Ovary (tissue), 9 donors: ENCODE measurements around the gene GRK2. TPM values are rescaled to one million over a fixed set of nuclear protein-coding genes. Genes with fewer than 3 reads are reported as not detected.
A peak's percentile ranks its signal among the peaks of the same experiment; 100 is the strongest.
"Not testable (repeated sequence)": the region's sequence is repeated elsewhere in the genome, so short reads cannot be mapped to it uniquely, and the experiment has no call there.

ENCODE experiments used
- DNase-seq, 5 donors: peaks; one replicate each; pipeline ENCODE4 v3.0.0-alpha.2; 2019 to 2020
- H3K27ac ChIP-seq, 2 donors: fragments of 200-600 bp; one replicate each; pipeline versions ENCODE4 v1.5.1 to v1.8.0; 2019 to 2022
- H3K27me3 ChIP-seq: fragments of 200-600 bp; one replicate; pipeline ENCODE4 v1.8.0; 2022
- H3K36me3 ChIP-seq: fragments of 200-600 bp; sonication (generic); one replicate; pipeline ENCODE4 v1.5.1; 2019
- H3K4me1 ChIP-seq: one replicate; pipeline ENCODE4 v1.8.1; 2013; ENCODE audit warnings: mild to moderate bottlenecking, moderate library complexity; ENCODE audit not compliant: insufficient read depth
- H3K4me3 ChIP-seq: fragments of 200-600 bp; sonication (generic); one replicate; pipeline ENCODE4 v1.5.1; 2017
- H3K9me3 ChIP-seq, 2 donors: fragments of 200-600 bp in 1 of 2; sonication (generic) in 1 of 2; one replicate each; pipeline versions ENCODE4 v1.5.1 to v1.8.1; 2013 to 2019; ENCODE audit warnings: mild to moderate bottlenecking in 1 of 2, moderate library complexity in 1 of 2
- CTCF ChIP-seq, 3 donors: fragments of 450-650 bp in 2 of 3; fragments of 200-600 bp in 1 of 3; IDR thresholded peaks; one replicate each; pipeline versions ENCODE4 v1.5.1 to v1.8.0; 2016 to 2022; ENCODE audit warnings: antibody characterized with exemption in 3 of 3, mild to moderate bottlenecking in 1 of 3
- EP300 ChIP-seq: sonication (generic); formaldehyde crosslinking; IDR thresholded peaks from one replicate; pipeline ENCODE4 v1.6.1; 2017; ENCODE audit warnings: antibody characterized with exemption
- POLR2A ChIP-seq: fragments of 450-650 bp; IDR thresholded peaks from one replicate; pipeline ENCODE4 v1.6.1; 2017; ENCODE audit warnings: antibody characterized with exemption, mild to moderate bottlenecking, moderate library complexity
- WGBS, 3 donors: extraction: QIAGEN DNeasy Blood & Tissue Kit in 1 of 3; methylation state at CpG; one replicate each; pipeline versions ENCODE4 v1.1.5 to v1.1.7; 2013 to 2017; 5-methylcytosine and 5-hydroxymethylcytosine counted together
- intact Hi-C, 4 donors: fragments of 100-400 bp; cut with DNase I; formaldehyde crosslinking; loops; one replicate each; pipeline versions ENCODE4 v1.11.0 to v1.15.1; 2022 to 2023
- polyA plus RNA-seq, 2 donors: library from polyadenylated mRNA; stranded (reverse); fragments of 200-250 nt in 1 of 2; fragments of 350-450 nt in 1 of 2; fragmentation: Illumina TruSeq in 1 of 2; extraction: RNeasy Lipid Tissue Mini Kit (QIAGEN cat#74804) in 1 of 2; gene quantifications; one replicate each; pipeline ENCODE4 v1.2.3, GENCODE V29; 2013 to 2014
- total RNA-seq, 7 donors: library from RNA; depleted of rRNA in 2 of 7; stranded (reverse); fragments of >200 nt in 2 of 7; fragmentation: NEBNext Ultra II Directional in 3 of 7; extraction: Animal tissue kit (Norgen Biotek cat#: 25700) in 3 of 7; gene quantifications; one replicate each; pipeline versions ENCODE4 v1.1.0 to v1.2.4, GENCODE V29; 2016 to 2023
- donor health status: DM: no; HTN: no; CAD: no; lungs with moderate emphysema.
- donor health status: DM: no; HTN: no; CAD: no.
- donor health status: Bipolar disorder and iron deficiency.
- donor health status: DM: yes; HTN: yes; CAD: no.
- donor health status: DM: no; HTN: no; CAD: no.
- donor health status: DM: yes; HTN: yes; CAD: no.

The GRK2 gene
- total and polyA plus RNA-seq, 9 donors = 21.5 to 58.1 (median 40.5) TPM

DNA sequence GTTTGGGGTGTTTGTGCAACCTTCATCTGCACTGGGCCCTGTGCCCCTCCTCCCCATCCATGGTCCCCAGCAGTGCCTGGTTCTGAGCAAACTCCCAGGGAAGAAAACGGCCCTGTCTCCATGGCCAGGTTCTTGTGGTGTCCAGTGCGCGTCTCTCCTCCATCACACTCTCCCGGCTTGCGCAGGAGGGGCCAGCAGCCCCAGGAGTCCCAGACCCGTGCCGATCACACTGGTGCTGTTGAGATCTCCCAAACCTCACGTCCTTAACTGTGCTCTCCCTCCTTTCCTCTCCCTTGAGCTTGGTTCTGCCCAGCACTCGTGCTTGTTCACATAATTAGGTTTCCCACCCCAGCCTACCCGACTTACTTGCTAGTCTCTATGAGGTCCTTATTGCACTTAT, 10.9 kb upstream of the GRK2 start:
- no peak for TF ChIP-seq EP300
- TF ChIP-seq CTCF (IDR thresholded peaks at IDR 0.05) = no peak
- no peak for TF ChIP-seq POLR2A
- H3K9me3 ChIP-seq = no peaks in the 10 kb centered on the region
- H3K4me3 ChIP-seq = no peak overlapping the region
- H3K4me1 ChIP-seq = peaks cover 2% of the 10 kb centered on the region
- no peaks in the 10 kb centered on the region for H3K36me3 ChIP-seq
- no peaks in the 10 kb centered on the region for H3K27me3 ChIP-seq
- DNase-seq = no peak
- WGBS, 3 donors = 86 to 89% (median 87%) methylated on average over 10 of the region's 10 CpGs
- no peak overlapping the region for H3K27ac ChIP-seq
- intact Hi-C loops = no loop called here

DNA sequence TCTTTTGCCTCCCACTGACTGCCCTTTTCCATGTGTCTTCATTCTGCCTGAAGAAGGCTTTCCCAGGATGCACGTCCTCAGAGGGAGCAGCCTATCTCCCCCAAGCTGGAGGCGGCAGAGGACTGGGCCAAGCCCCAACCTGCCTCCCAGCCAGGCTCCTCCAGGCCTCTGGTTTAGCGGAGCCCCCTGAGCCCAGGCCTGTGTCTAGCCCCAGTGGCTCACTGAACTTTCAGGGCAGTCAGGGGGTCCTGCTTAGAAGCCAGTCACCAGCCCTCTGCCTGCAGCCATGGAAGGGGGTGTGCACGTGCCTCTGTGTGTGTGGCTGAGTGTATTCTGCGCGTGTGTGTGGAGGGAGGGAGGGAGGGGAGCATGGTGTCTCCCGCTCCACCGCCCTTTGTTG, 10.4 kb upstream of the GRK2 start:
- Histone ChIP-seq H3K9me3 (no peaks in the 10 kb centered on the region), H3K27me3 (no peaks in the 10 kb centered on the region), H3K27ac (no peak overlapping the region), H3K4me1 (peaks cover 2% of the 10 kb centered on the region), H3K36me3 (no peaks in the 10 kb centered on the region), H3K4me3 (no peak overlapping the region)
- intact Hi-C loops = no loop called here
- TF ChIP-seq EP300 (no peak), POLR2A (no peak), CTCF (IDR thresholded peaks at IDR 0.05) (no peak)
- WGBS, 3 donors = 76 to 80% (median 80%) methylated on average over 8 of the region's 8 CpGs
- DNase-seq = no peak

DNA sequence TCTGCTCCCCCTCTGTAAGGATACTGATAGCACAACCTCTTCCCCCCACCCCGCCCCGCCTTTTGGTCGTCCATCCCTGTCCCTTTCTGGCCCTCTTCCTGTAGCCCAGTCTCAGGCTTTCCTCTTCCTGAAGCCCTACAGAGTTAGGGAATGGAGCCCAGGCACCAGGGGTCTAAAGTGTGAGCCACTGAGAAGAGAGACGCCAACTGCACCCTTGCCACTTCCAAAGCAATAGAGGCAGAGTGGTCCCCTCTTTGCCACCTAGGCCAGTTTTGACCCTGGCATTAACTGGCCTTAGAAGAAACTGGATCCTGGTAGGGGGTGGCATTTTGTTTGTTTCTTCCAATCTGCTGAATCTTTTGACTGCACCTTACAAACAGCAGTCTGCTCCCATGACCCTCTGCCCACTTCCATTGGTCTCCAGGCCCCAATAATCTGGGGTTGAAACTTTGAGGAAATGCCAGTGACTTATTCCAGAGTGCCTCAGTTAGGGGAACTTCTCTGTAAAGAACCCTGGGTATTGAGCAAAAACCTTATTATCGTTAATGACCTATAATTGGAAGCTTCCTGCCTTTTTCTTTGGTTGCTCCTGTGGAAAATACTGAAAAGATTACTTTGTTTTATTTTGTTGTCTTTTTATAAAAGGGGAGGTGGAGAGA, 9.7 kb upstream of the GRK2 start:
- H3K27ac ChIP-seq = no peak overlapping the region
- no peak overlapping the region for H3K4me3 ChIP-seq
- intact Hi-C loops = no loop called here
- peaks cover 2% of the 10 kb centered on the region for H3K4me1 ChIP-seq
- 67 to 68% (median 68%) methylated on average over 5 of the region's 5 CpGs for WGBS, 3 donors
- TF ChIP-seq EP300 = no peak
- no peaks in the 10 kb centered on the region for H3K27me3 ChIP-seq
- no peaks in the 10 kb centered on the region for H3K9me3 ChIP-seq
- no peaks in the 10 kb centered on the region for H3K36me3 ChIP-seq
- DNase-seq = no peak

DNA sequence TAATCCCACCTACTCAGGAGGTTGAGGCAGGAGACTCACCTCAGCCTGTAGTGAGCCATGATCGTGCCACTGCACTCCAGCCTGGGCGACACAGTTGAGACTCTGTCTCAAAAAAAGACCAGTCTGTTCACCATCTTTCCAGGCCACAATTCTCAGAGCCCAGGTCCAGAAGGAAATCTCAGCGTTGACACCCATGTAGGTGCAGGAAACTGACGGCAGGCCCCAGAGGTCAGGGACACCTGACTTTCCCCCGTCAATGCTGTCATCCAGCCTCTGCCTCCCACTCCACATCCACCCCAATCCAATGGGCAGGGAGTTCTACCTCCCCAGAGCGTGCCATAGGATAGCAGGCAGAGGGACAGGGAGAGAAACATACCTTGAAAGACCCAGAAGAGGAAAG, 5.9 kb upstream of the GRK2 start:
- no peak for DNase-seq
- intact Hi-C loops = loop anchor here in 1 of 4 donors (5.0 kb wide), 1 partner anchor 122 kb away; no protein-coding TSS in a partner anchor
- WGBS, 3 donors = 62 to 85% (median 69%) methylated on average over 6 of the region's 6 CpGs
- no peak overlapping the region for H3K27ac ChIP-seq
- H3K4me1 ChIP-seq = peaks cover 3% of the 10 kb centered on the region
- no peak overlapping the region for H3K4me3 ChIP-seq
- no peaks in the 10 kb centered on the region for H3K36me3 ChIP-seq
- no peaks in the 10 kb centered on the region for H3K27me3 ChIP-seq
- TF ChIP-seq CTCF (IDR thresholded peaks at IDR 0.05) = no peak
- TF ChIP-seq EP300 = no peak
- no peak for TF ChIP-seq POLR2A
- no peaks in the 10 kb centered on the region for H3K9me3 ChIP-seq

DNA sequence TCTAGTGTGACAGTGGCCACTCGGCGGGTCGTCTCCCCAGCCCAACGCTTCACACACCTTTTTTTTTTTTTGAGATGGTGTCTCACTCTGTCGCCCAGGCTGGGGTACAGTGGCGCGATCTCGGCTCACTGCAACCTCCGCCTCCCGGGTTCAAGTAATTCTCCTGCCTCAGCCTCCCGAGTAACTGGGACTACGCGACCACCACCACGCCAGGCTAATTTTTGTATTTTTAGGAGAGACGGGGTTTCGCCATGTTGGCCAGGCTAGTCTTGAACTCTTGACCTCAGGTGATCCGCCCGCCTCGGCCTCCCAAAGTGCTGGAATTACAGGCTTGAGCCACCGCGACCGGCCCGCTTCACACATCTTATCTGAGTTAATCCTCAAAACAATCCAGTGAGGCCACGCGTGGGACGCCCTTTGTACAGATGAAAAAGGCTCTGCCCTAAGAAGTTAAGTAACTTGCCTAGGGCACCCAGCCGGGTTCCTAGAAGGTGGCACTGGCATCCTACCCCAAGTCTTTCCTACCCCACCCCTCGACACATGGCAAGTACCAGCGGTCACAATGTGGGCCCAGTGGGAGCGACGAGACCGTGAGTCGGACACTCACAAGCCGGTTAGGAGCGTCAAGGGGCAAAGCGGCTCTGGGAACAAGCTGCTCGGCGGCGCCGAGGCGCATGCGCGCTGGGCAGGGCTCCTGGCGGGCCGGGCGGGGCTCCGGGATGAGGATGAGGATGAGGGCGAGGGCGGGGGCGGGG, 5.2 kb upstream of the GRK2 start:
- Histone ChIP-seq H3K27ac (peak overlapping the region in 1 of 2 donors; percentile 32), H3K4me3 (peak overlapping the region; percentile 11)
- WGBS, 3 donors = 21 to 26% (median 24%) methylated on average over 46 to 50 of the region's 50 CpGs
- not testable (repeated sequence) for H3K4me1 ChIP-seq, H3K36me3 ChIP-seq, H3K9me3 ChIP-seq, H3K27me3 ChIP-seq
- intact Hi-C loops = loop anchor here in 1 of 4 donors (5.0 kb wide), 1 partner anchor 121 kb away; no protein-coding TSS in a partner anchor
- peak; percentile 66 to 77 (median 70) for DNase-seq
